GM23338 (cell line): ENCODE data around the gene UCMA. TPM values are rescaled to one million over a fixed set of nuclear protein-coding genes. Genes with fewer than 3 reads are reported as not detected.

Experiments used
- ATAC-seq: fragments of 200-7000 bp; cut with Tn5 transposase; 3 replicates; pipeline ENCODE4 v1.9.1; 2020
- DNase-seq: peaks from one replicate; pipeline ENCODE4 v3.0.0-alpha.2; 2015; ENCODE audit warnings: low spot score
- H2AFZ ChIP-seq: fragments of 200-600 bp; sonication (generic); 2 replicates; pipeline ENCODE4 v1.8.0; 2016; ENCODE audit warnings: antibody characterized with exemption, mild to moderate bottlenecking, moderate library complexity
- H3F3A ChIP-seq: fragments of 200-600 bp; sonication (generic); replicated peaks from 2 replicates; pipeline ENCODE4 v1.8.0; 2017; ENCODE audit warnings: antibody characterized with exemption, mixed run types, low read depth
- H3K27ac ChIP-seq: fragments of 200-600 bp; sonication (generic); 2 replicates; pipeline ENCODE4 v1.6.1; 2016; ENCODE audit warnings: low read depth
- H3K27me3 ChIP-seq: fragments of 200-600 bp; sonication (generic); 2 replicates; pipeline ENCODE4 v1.8.0; 2016; ENCODE audit warnings: mild to moderate bottlenecking, mixed run types, moderate library complexity; ENCODE audit not compliant: insufficient read depth
- H3K36me3 ChIP-seq: fragments of 200-600 bp; sonication (generic); 2 replicates; pipeline ENCODE4 v1.8.0; 2016; ENCODE audit warnings: mild to moderate bottlenecking; ENCODE audit not compliant: insufficient read depth
- H3K4me1 ChIP-seq: fragments of 200-600 bp; sonication (generic); 2 replicates; pipeline ENCODE4 v1.8.0; 2016; ENCODE audit warnings: mild to moderate bottlenecking, moderate library complexity; ENCODE audit not compliant: insufficient read depth
- H3K4me2 ChIP-seq: fragments of 200-600 bp; sonication (generic); 2 replicates; pipeline ENCODE4 v1.7.1; 2017; ENCODE audit warnings: mixed run types
- H3K4me3 ChIP-seq: fragments of 200-600 bp; sonication (generic); 2 replicates; pipeline ENCODE4 v1.6.1; 2016; ENCODE audit warnings: mixed run types
- H3K79me2 ChIP-seq: fragments of 200-600 bp; sonication (generic); replicated peaks from 2 replicates; pipeline ENCODE4 v1.8.0; 2017; ENCODE audit warnings: mild to moderate bottlenecking; ENCODE audit not compliant: insufficient read depth
- H3K9me2 ChIP-seq: fragments of 200-600 bp; sonication (generic); 2 replicates; pipeline ENCODE4 v1.8.0; 2017; ENCODE audit not compliant: insufficient read depth
- H4K20me1 ChIP-seq: fragments of 200-600 bp; sonication (generic); replicated peaks from 2 replicates; pipeline ENCODE4 v1.8.0; 2017; ENCODE audit warnings: mild to moderate bottlenecking; ENCODE audit not compliant: insufficient read depth
- H3K27ac Mint-ChIP-seq: 2 replicates; pipeline ENCODE4 v1.8.0; 2020; ENCODE audit warnings: inconsistent platforms, mild to moderate bottlenecking, moderate library complexity, mixed read lengths
- H3K27me3 Mint-ChIP-seq: 3 replicates; pipeline ENCODE4 v1.8.0; 2022; ENCODE audit warnings: low read depth, mild to moderate bottlenecking, moderate library complexity, mixed read lengths, inconsistent platforms; ENCODE audit not compliant: insufficient read depth, poor library complexity
- H3K36me3 Mint-ChIP-seq: 3 replicates; pipeline ENCODE4 v1.8.0; 2021; ENCODE audit warnings: low read depth, mild to moderate bottlenecking, inconsistent platforms, moderate library complexity, mixed read lengths
- H3K4me1 Mint-ChIP-seq: 3 replicates; pipeline ENCODE4 v1.8.0; 2020; ENCODE audit warnings: mild to moderate bottlenecking, inconsistent platforms, mixed read lengths
- H3K4me3 Mint-ChIP-seq: 3 replicates; pipeline ENCODE4 v1.8.0; 2021; ENCODE audit warnings: moderate library complexity, mild to moderate bottlenecking, inconsistent platforms, mixed read lengths
- H3K9me3 Mint-ChIP-seq: 3 replicates; pipeline ENCODE4 v1.8.0; 2020; ENCODE audit warnings: moderate library complexity, mild to moderate bottlenecking, inconsistent platforms, mixed read lengths
- CREB1 ChIP-seq: fragments of 250-450 bp; sonication (Bioruptor Pico); IDR thresholded peaks from 2 replicates; pipeline ENCODE4 v1.5.0; 2020; ENCODE audit warnings: low read depth, mild to moderate bottlenecking, moderate library complexity
- CTCF ChIP-seq, 2 experiments: fragments of 200-600 bp in 1 of 2; sonication (generic) in 1 of 2; conservative IDR thresholded peaks; 2 replicates each; pipeline versions ENCODE4 v1.5.1 to v1.6.1; 2016 to 2017; ENCODE audit warnings: antibody characterized with exemption in 2 of 2, low read depth in 2 of 2, mild to moderate bottlenecking in 2 of 2, moderate library complexity in 1 of 2
- ETS1 ChIP-seq: IDR thresholded peaks from 2 replicates; pipeline ENCODE4 v1.6.1; 2016; ENCODE audit warnings: antibody characterized with exemption
- EZH2 ChIP-seq: fragments of 200-600 bp; sonication (generic); IDR thresholded peaks from one replicate; pipeline ENCODE4 v1.8.0; 2017; ENCODE audit warnings: antibody characterized with exemption, mild to moderate bottlenecking, low read depth; ENCODE audit not compliant: unreplicated experiment
- EZH2phosphoT487 ChIP-seq: fragments of 200-600 bp; sonication (generic); IDR thresholded peaks from one replicate; pipeline ENCODE4 v1.8.1; 2018; ENCODE audit warnings: antibody characterized with exemption; ENCODE audit not compliant: unreplicated experiment
- JUNB ChIP-seq: IDR thresholded peaks from one replicate; pipeline ENCODE4 v1.6.1; 2016; ENCODE audit warnings: antibody characterized with exemption; ENCODE audit not compliant: unreplicated experiment
- NANOG ChIP-seq: IDR thresholded peaks from 2 replicates; pipeline ENCODE4 v1.6.1; 2016; ENCODE audit warnings: antibody characterized with exemption, borderline replicate concordance
- POLR2AphosphoS5 ChIP-seq: IDR thresholded peaks from 2 replicates; pipeline ENCODE4 v1.6.1; 2016; ENCODE audit warnings: antibody characterized with exemption, low read depth
- STAT1 ChIP-seq: IDR thresholded peaks from one replicate; pipeline ENCODE4 v1.6.1; 2016; ENCODE audit warnings: antibody characterized with exemption; ENCODE audit not compliant: unreplicated experiment
- ZNF114 ChIP-seq: fragments of 250-450 bp; sonication (Bioruptor Pico); IDR thresholded peaks from 2 replicates; pipeline ENCODE4 v1.5.0; 2020; ENCODE audit warnings: mild to moderate bottlenecking, moderate library complexity
- ZNF331 ChIP-seq: fragments of 250-450 bp; sonication (Bioruptor Pico); IDR thresholded peaks from 2 replicates; pipeline ENCODE4 v1.5.0; 2020; ENCODE audit warnings: low read depth, mild to moderate bottlenecking, moderate library complexity
- ZNF462 ChIP-seq: fragments of 250-450 bp; sonication (Bioruptor Pico); IDR thresholded peaks from 2 replicates; pipeline ENCODE4 v1.5.0; 2020; ENCODE audit warnings: mild to moderate bottlenecking, moderate library complexity
- polyA plus RNA-seq: library from polyadenylated mRNA; unstranded; fragments of >200 nt; fragmentation: Nextera tagmentation; extraction: Ambion mirVana; gene quantifications from 2 replicates; pipeline ENCODE4 v1.2.1, GENCODE V29; 2016
- total RNA-seq: library from RNA; depleted of rRNA; stranded (reverse); fragments of >200 nt; shearing (Covaris generic); gene quantifications from 2 replicates; pipeline ENCODE4 v1.2.3, GENCODE V29; 2014

UCMA gene
- total and polyA plus RNA-seq, 2 experiments from 2014 or later: 12.7 to 16.7 TPM

- Histone ChIP-seq H3K36me3 (peaks cover 76% of the 10 kb centered on the region), H4K20me1 (peaks cover 3% of the 10 kb centered on the region), H3K4me2 (no peak overlapping the region), H3K9me2 (no peaks in the 10 kb centered on the region), H2AFZ (no peak overlapping the region), H3F3A (0 out of 2 replicates have a peak, but pooled peaks cover 2% of the 10 kb centered on the region), H3K27ac (no peak overlapping the region), H3K4me1 (no peaks in the 10 kb centered on the region), H3K27me3 (no peaks in the 10 kb centered on the region), H3K4me3 (no peak overlapping the region), H3K79me2 (no peaks in the 10 kb centered on the region)
- Mint-ChIP-seq H3K4me3 (no peak overlapping the region), H3K4me1 (no peaks in the 10 kb centered on the region), H3K36me3 (peaks cover 94% of the 10 kb centered on the region), H3K9me3 (peaks cover 6% of the 10 kb centered on the region; the same call in 1 of the 3 replicates), H3K27me3 (no peaks in the 10 kb centered on the region), H3K27ac (no peak overlapping the region)
- no peak for DNase-seq
- ATAC-seq: no peak
- TF ChIP-seq EZH2phosphoT487 (no peak), NANOG (no peak), JUNB (no peak), CREB1 (CRISPR knock-in tag) (no peak), ZNF331 (CRISPR knock-in tag) (no peak), ETS1 (no peak)
Observed at GRCh38 chr10:13188593-13188992, 45.6 kb downstream of the UCMA start.

GRCh38 chr10:13187135-13187534 lies 47.0 kb downstream of the UCMA start:
- H3K27me3 ChIP-seq: no peaks in the 10 kb centered on the region
- Mint-ChIP-seq H3K4me1 (no peaks in the 10 kb centered on the region), H3K27ac (no peak overlapping the region), H3K27me3 (no peaks in the 10 kb centered on the region), H3K36me3 (peaks cover 94% of the 10 kb centered on the region), H3K9me3 (peaks cover 6% of the 10 kb centered on the region; the same call in 1 of the 3 replicates), H3K4me3 (no peak overlapping the region)
- no peak overlapping the region for H3K4me3 ChIP-seq
- H2AFZ ChIP-seq: no peak overlapping the region
- no peaks in the 10 kb centered on the region for H3K9me2 ChIP-seq
- no peaks in the 10 kb centered on the region for H3K4me1 ChIP-seq
- ATAC-seq (no peak), DNase-seq (no peak)
- no peak overlapping the region for H3K27ac ChIP-seq
- no peak overlapping the region for H3K4me2 ChIP-seq
- H3K36me3 ChIP-seq: peaks cover 76% of the 10 kb centered on the region
- no peaks in the 10 kb centered on the region; the same call in 1 of the 2 replicates for H4K20me1 ChIP-seq
- H3K79me2 ChIP-seq: no peaks in the 10 kb centered on the region
- H3F3A ChIP-seq: 0 out of 2 replicates have a peak, but pooled peaks cover 2% of the 10 kb centered on the region
- TF ChIP-seq STAT1 (no peak), EZH2phosphoT487 (no peak), EZH2 (no peak), CREB1 (CRISPR knock-in tag) (no peak), POLR2AphosphoS5 (no peak), NANOG (no peak), ZNF114 (CRISPR knock-in tag) (no peak), JUNB (no peak), ZNF331 (CRISPR knock-in tag) (no peak), ZNF462 (CRISPR knock-in tag) (no peak), CTCF (conservative IDR thresholded peaks at IDR 0.05; ENCODE audit: low read depth in 2 of 2) (no peak)
